Skeletal muscle tissue (tissue), 4 donors: Measurements from ENCODE around the gene TBX2. TPM values are rescaled to one million over a fixed set of nuclear protein-coding genes. Genes with fewer than 3 reads are reported as not detected.
A peak's percentile ranks its signal among the peaks of the same experiment; 100 is the strongest.

Source experiments
- H3K27ac ChIP-seq: one replicate; pipeline ENCODE4 v1.7.0; 2013; ENCODE audit warnings: mild to moderate bottlenecking, low read depth, low read length, inconsistent platforms
- H3K27me3 ChIP-seq, 3 donors: one replicate each; pipeline ENCODE4 v1.7.0; 2013; ENCODE audit warnings: low read length in 3 of 3; ENCODE audit not compliant: control insufficient read depth in 3 of 3, insufficient read depth in 3 of 3
- H3K36me3 ChIP-seq, 3 donors: one replicate each; pipeline ENCODE4 v1.7.0; 2013; ENCODE audit warnings: low read length in 3 of 3; ENCODE audit not compliant: control insufficient read depth in 3 of 3, insufficient read depth in 3 of 3
- H3K4me1 ChIP-seq, 3 donors: one replicate each; pipeline ENCODE4 v1.7.0; 2013; ENCODE audit warnings: low read length in 3 of 3, mild to moderate bottlenecking in 3 of 3; ENCODE audit not compliant: control insufficient read depth in 3 of 3, insufficient read depth in 3 of 3
- H3K4me3 ChIP-seq, 3 donors: one replicate each; pipeline ENCODE4 v1.7.0; 2013; ENCODE audit warnings: low read length in 3 of 3
- H3K9ac ChIP-seq, 3 donors: one replicate each; pipeline ENCODE4 v1.7.0; 2013; ENCODE audit warnings: low read length in 3 of 3, mild to moderate bottlenecking in 3 of 3, moderate library complexity in 2 of 3, low read depth in 1 of 3
- H3K9me3 ChIP-seq, 3 donors: one replicate each; pipeline ENCODE4 v1.7.0; 2013; ENCODE audit warnings: low read length in 3 of 3; ENCODE audit not compliant: control insufficient read depth in 3 of 3
- total RNA-seq: library from RNA; depleted of rRNA; stranded (reverse); fragments of >200 nt; gene quantifications from one replicate; pipeline ENCODE4 v1.2.3, GENCODE V29; 2014
- donor health status: Osteomylitis.

The TBX2 gene
- total RNA-seq, 1 donor from 2014 or later, result 5.2 TPM

GRCh38 chr17:61369751-61370150 lies 29.9 kb upstream of the TBX2 start:
- H3K4me1 ChIP-seq, result no peaks in the 10 kb centered on the region
- H3K27ac ChIP-seq, result no peak overlapping the region
- peaks cover 0 to 4% (median 3%) of the 10 kb centered on the region in 3 donors for H3K36me3 ChIP-seq
- no peak overlapping the region for H3K9ac ChIP-seq
- no peak overlapping the region for H3K4me3 ChIP-seq
- no peaks in the 10 kb centered on the region for H3K27me3 ChIP-seq
- no peaks in the 10 kb centered on the region for H3K9me3 ChIP-seq

GRCh38 chr17:61371179-61371578 lies 28.5 kb upstream of the TBX2 start:
- Histone ChIP-seq H3K27me3 (no peaks in the 10 kb centered on the region), H3K9ac (no peak overlapping the region), H3K27ac (no peak overlapping the region), H3K36me3 (peaks cover 0 to 4% (median 3%) of the 10 kb centered on the region in 3 donors), H3K9me3 (no peaks in the 10 kb centered on the region), H3K4me1 (no peaks in the 10 kb centered on the region), H3K4me3 (no peak overlapping the region)

GRCh38 chr17:61371606-61372005 lies 28.0 kb upstream of the TBX2 start:
- no peaks in the 10 kb centered on the region for H3K9me3 ChIP-seq
- H3K9ac ChIP-seq, result no peak overlapping the region
- H3K27me3 ChIP-seq, result no peaks in the 10 kb centered on the region
- no peak overlapping the region for H3K27ac ChIP-seq
- H3K4me3 ChIP-seq, result no peak overlapping the region
- peaks cover under 1 to 3% (median 2%) of the 10 kb centered on the region in 3 donors for H3K4me1 ChIP-seq
- peaks cover 0 to 4% (median 3%) of the 10 kb centered on the region in 3 donors for H3K36me3 ChIP-seq

GRCh38 chr17:61372436-61372835 lies 27.2 kb upstream of the TBX2 start:
- peaks cover 7 to 11% (median 10%) of the 10 kb centered on the region in 3 donors for H3K4me1 ChIP-seq
- no peaks in the 10 kb centered on the region for H3K9me3 ChIP-seq
- H3K36me3 ChIP-seq, result peaks cover 0 to 4% (median 3%) of the 10 kb centered on the region in 3 donors
- H3K9ac ChIP-seq, result no peak overlapping the region
- H3K27me3 ChIP-seq, result no peaks in the 10 kb centered on the region
- no peak overlapping the region for H3K27ac ChIP-seq
- no peak overlapping the region for H3K4me3 ChIP-seq

- Histone ChIP-seq H3K27ac (peak overlapping the region; percentile 85), H3K27me3 (no peaks in the 10 kb centered on the region), H3K4me3 (peak overlapping the region in 2 of 3 donors; percentile 33 to 54), H3K4me1 (peaks cover 17 to 38% (median 21%) of the 10 kb centered on the region in 3 donors), H3K9ac (peak overlapping the region; percentile 35 to 61 (median 60)), H3K9me3 (no peaks in the 10 kb centered on the region), H3K36me3 (no peaks in the 10 kb centered on the region)
Measured at GRCh38 chr17:61376931-61377838, 22.5 kb upstream of the TBX2 start.

- Histone ChIP-seq H3K27ac (peak overlapping the region; percentile 85), H3K9me3 (no peaks in the 10 kb centered on the region), H3K36me3 (no peaks in the 10 kb centered on the region), H3K4me1 (peaks cover 17 to 40% (median 24%) of the 10 kb centered on the region in 3 donors), H3K27me3 (no peaks in the 10 kb centered on the region), H3K9ac (no peak overlapping the region), H3K4me3 (no peak overlapping the region)
Measured at GRCh38 chr17:61378658-61379456, 20.8 kb upstream of the TBX2 start.

GRCh38 chr17:61379457-61380216 lies 20.0 kb upstream of the TBX2 start:
- no peak overlapping the region for H3K4me3 ChIP-seq
- no peaks in the 10 kb centered on the region for H3K27me3 ChIP-seq
- H3K9ac ChIP-seq, result no peak overlapping the region
- H3K4me1 ChIP-seq, result peaks cover 20 to 42% (median 24%) of the 10 kb centered on the region in 3 donors
- peak overlapping the region; percentile 85 for H3K27ac ChIP-seq
- no peaks in the 10 kb centered on the region for H3K9me3 ChIP-seq
- no peaks in the 10 kb centered on the region for H3K36me3 ChIP-seq

- peaks cover 20 to 42% (median 24%) of the 10 kb centered on the region in 3 donors for H3K4me1 ChIP-seq
- H3K9me3 ChIP-seq, result no peaks in the 10 kb centered on the region
- H3K9ac ChIP-seq, result no peak overlapping the region
- peak overlapping the region; percentile 30 for H3K27ac ChIP-seq
- H3K4me3 ChIP-seq, result no peak overlapping the region
- H3K36me3 ChIP-seq, result no peaks in the 10 kb centered on the region
- H3K27me3 ChIP-seq, result no peaks in the 10 kb centered on the region
Measured at GRCh38 chr17:61380217-61380835, 19.3 kb upstream of the TBX2 start.

- no peaks in the 10 kb centered on the region for H3K9me3 ChIP-seq
- H3K4me3 ChIP-seq, result no peak overlapping the region
- no peaks in the 10 kb centered on the region for H3K36me3 ChIP-seq
- H3K9ac ChIP-seq, result no peak overlapping the region
- H3K4me1 ChIP-seq, result peaks cover 20 to 42% (median 24%) of the 10 kb centered on the region in 3 donors
- no peaks in the 10 kb centered on the region for H3K27me3 ChIP-seq
- peak overlapping the region; percentile 30 for H3K27ac ChIP-seq
Measured at GRCh38 chr17:61380836-61381525, 18.7 kb upstream of the TBX2 start.
